ENCODE data around the gene SMIM20.

SMIM20 gene

DNA sequence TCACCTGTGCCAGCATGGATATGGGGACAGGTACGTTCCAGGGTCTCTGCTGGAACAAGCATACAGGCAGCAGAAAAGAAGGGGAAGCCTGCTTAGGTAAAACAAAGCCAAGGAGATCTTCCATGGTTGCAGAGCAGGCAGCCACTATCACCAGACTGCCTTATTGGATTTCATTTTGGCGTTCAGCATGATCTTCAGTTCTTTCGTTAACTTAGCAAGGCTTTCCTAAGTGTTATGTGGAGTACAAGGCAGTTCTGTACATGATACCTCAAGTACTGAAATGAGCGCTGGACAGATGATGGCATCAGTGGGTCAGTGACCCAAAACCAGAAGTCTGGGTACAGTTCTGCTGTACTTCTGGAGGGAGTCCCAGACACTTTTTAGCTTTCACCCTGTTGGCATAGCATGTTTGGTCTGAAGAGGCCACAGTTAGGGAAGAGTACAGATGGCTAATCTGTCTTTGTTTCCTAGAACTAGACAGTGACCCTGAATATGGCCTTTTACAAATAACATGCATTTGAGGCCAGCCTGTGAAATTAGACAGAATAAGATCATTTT, 8.9 kb downstream of the SMIM20 start:
- Mint-ChIP-seq H3K36me3 (ENCODE audit: insufficient read depth) (peaks cover 3% of the 10 kb centered on the region), H3K27me3 (no peaks in the 10 kb centered on the region), H3K4me1 (peaks cover 18% of the 10 kb centered on the region)

DNA sequence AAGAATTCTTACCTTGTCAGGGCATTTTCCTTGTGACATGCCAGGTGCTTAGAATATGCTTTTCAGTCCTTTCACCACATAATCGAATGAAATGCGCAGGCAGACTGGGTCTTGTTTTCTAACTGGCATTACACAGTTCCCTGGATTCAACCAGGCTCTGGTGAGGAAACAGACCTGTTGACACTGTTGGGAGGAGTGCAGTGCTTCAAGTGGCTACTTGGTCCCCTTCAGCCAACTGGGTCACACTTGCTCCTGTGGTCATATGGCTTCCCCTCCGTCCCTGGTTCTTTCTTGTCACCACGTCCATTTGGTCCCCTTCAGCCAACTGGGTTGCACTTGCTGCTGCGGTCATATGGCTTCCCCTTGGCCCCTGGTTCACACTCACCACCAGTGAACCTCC, 9.7 kb downstream of the SMIM20 start:
- no peaks in the 10 kb centered on the region for H3K9me3 Mint-ChIP-seq
- H3K27ac Mint-ChIP-seq (ENCODE audit: low read depth) = no peak overlapping the region
- no peak overlapping the region for H3K4me3 Mint-ChIP-seq
- DNase-seq (ENCODE audit: low spot score in 2 of 2) (no peak), ATAC-seq (replicated peaks; ENCODE audit: extremely low read depth, poor library complexity, severe bottlenecking) (no peak)
- H3K4me1 Mint-ChIP-seq = peaks cover 18% of the 10 kb centered on the region
- H3K36me3 Mint-ChIP-seq (ENCODE audit: insufficient read depth) = peaks cover 3% of the 10 kb centered on the region
- no peaks in the 10 kb centered on the region for H3K27me3 Mint-ChIP-seq

More for the DNA sequence above, 8.9 kb downstream of the SMIM20 start:
- H3K27ac Mint-ChIP-seq (ENCODE audit: low read depth) = no peak overlapping the region
- DNase-seq (ENCODE audit: low spot score in 2 of 2) = no peak
- no peak for ATAC-seq (replicated peaks; ENCODE audit: extremely low read depth, poor library complexity, severe bottlenecking)
- H3K4me3 Mint-ChIP-seq = no peak overlapping the region
- no peaks in the 10 kb centered on the region for H3K9me3 Mint-ChIP-seq

DNA sequence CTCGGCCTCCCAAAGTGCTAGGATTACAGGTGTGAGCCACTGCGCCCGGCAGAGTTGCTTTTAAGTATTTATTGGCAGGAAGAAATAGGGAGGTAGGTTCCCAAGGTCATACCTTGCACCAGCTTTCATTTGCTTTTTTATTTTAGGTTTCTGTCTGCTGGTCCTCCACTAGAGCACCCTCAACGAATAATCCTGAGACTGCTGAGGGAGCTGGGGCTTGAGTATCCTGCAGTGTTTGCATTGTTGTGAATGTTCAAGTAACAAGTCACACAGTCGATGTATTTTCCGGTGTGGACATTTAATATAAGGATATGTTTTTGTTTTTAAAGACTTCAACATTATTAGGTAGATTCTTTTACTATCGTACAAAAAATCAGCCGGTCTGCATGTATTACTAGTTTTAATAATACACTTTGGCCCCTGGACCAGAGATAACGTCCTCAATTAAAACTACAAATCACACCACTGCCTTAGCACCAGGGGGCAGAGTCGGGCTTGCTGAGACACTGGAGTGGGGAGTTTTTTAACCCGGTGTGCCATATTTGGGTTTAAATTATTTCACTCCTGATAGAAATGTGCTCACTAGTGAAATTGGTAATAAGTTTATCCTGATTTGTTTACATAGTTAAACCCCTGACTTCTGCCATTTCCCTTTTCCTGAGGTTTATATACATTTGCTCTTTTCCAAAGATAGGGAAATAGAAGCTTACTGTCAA, 11.6 kb downstream of the SMIM20 start:
- Mint-ChIP-seq H3K4me1 (peaks cover 9% of the 10 kb centered on the region), H3K27ac (ENCODE audit: low read depth) (no peak overlapping the region), H3K27me3 (no peaks in the 10 kb centered on the region), H3K9me3 (no peaks in the 10 kb centered on the region), H3K4me3 (no peak overlapping the region), H3K36me3 (ENCODE audit: insufficient read depth) (peaks cover 4% of the 10 kb centered on the region)
- DNase-seq (ENCODE audit: low spot score in 2 of 2) = no peak
- no peak for ATAC-seq (replicated peaks; ENCODE audit: extremely low read depth, poor library complexity, severe bottlenecking)

DNA sequence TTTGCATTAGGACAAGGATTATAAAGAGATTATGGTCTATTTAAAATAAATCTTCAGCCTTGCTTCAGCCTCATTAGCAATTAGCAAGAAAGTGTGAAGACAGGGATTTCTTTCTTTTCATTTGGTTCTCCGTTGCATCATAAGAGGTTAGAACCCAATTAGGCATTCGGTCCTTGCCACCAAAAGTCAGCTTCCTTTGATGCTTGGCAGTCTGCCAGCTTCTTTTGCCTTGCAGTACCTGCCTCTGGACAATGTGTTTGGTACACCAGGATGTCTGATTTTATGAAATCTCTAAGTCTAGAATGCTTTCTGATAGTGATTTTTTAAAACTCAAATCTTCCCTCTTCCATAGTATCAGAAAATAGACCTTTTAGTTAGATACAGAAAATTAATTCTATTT, 12.4 kb downstream of the SMIM20 start:
- no peak overlapping the region for H3K4me3 Mint-ChIP-seq
- H3K4me1 Mint-ChIP-seq = peaks cover under 1% of the 10 kb centered on the region
- H3K27ac Mint-ChIP-seq (ENCODE audit: low read depth) = no peak overlapping the region
- H3K36me3 Mint-ChIP-seq (ENCODE audit: insufficient read depth) = peaks cover 6% of the 10 kb centered on the region
- no peak for ATAC-seq (replicated peaks; ENCODE audit: extremely low read depth, poor library complexity, severe bottlenecking)
- no peaks in the 10 kb centered on the region for H3K9me3 Mint-ChIP-seq
- no peaks in the 10 kb centered on the region for H3K27me3 Mint-ChIP-seq
- DNase-seq (ENCODE audit: low spot score in 2 of 2) = no peak

DNA sequence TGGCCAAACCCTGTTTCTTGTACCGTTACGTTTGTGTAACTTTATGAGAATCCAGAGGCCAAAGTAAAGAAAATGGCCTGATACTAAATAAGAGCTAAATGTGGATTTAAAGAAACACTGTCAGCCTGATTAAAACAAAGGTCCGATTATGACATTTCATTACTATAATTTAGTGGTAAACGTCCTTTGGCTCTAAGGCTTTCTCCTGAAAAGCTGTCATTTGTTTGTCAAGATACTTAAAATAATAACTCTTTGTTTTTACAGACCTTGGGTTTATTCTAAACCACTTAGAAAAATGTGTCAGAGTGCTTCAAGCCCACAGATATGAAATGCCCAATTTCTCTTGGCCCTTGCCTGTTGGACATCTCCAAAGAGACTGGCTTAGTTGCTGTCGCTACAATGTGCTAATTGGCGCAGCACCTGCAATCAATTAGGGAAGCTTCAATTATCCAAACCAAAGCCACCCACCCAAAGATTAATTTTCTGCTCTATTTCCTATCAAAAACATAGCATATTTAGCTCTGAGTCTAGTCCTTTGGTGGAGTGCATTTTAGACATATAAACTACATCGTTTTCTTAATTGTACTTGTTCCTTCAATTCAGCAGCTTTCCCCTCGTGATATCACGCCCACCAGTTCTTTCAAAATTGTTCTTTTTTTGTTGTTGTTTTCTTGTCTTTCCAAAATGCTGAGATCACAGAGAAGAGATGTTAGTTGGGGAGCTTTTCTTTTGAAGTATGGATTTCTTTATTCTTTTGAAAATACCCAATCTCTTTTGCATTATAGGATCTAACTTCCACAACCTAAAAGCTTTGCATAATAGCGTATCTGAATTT, 13.6 kb downstream of the SMIM20 start:
- Mint-ChIP-seq H3K27me3 (no peaks in the 10 kb centered on the region), H3K36me3 (ENCODE audit: insufficient read depth) (peaks cover 6% of the 10 kb centered on the region), H3K4me1 (no peaks in the 10 kb centered on the region), H3K9me3 (no peaks in the 10 kb centered on the region), H3K4me3 (no peak overlapping the region), H3K27ac (ENCODE audit: low read depth) (no peak overlapping the region)
- ATAC-seq (replicated peaks; ENCODE audit: extremely low read depth, poor library complexity, severe bottlenecking) = no peak
- DNase-seq (ENCODE audit: low spot score in 2 of 2) = no peak

DNA sequence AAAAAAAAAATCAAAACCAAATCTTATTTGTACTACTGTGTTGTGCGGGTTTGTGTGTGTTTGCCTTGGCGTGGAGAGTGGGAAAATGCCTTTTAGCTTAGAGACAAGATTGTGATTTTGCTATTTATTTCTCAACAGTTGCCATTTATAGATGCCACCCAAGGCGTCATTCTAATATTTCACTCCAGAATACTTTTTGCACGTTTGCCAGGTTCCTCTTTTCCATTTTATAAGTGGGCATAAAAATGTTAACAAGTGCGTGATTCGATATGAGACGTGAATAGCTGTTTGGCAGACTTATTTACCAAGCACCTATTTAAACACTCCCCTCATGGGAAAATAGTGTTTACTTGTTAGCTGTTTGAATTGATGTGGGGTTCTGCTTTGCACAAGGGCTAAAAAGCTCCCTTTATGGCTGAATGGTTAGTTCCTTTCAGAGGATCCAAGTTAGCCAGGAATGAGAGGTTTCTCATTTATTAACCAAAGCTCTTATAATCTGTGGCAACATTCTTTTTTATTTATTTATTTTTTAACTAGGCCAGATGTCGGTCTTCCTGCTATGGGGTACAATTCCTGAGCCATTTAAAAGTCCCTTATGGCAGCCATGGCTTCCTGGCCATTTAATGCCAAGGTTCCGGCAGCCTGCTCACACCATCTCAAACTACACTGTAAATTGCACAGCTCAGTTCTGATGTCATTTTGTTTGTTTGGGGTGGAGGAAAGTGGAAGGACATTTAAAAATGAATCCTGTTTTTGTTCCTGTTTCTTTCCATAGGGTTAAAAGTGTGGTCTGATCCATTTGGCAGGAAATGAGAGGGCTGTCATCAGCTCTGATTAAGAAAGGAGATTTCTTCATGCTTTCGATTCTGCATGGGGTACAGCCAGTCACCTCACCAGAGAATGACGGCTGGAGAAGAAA, 14.6 kb downstream of the SMIM20 start:
- Mint-ChIP-seq H3K9me3 (no peaks in the 10 kb centered on the region), H3K4me3 (no peak overlapping the region), H3K36me3 (ENCODE audit: insufficient read depth) (peaks cover 6% of the 10 kb centered on the region), H3K4me1 (no peaks in the 10 kb centered on the region), H3K27ac (ENCODE audit: low read depth) (no peak overlapping the region), H3K27me3 (no peaks in the 10 kb centered on the region)
- ATAC-seq (replicated peaks; ENCODE audit: extremely low read depth, poor library complexity, severe bottlenecking) (no peak), DNase-seq (ENCODE audit: low spot score in 2 of 2) (no peak)

DNA sequence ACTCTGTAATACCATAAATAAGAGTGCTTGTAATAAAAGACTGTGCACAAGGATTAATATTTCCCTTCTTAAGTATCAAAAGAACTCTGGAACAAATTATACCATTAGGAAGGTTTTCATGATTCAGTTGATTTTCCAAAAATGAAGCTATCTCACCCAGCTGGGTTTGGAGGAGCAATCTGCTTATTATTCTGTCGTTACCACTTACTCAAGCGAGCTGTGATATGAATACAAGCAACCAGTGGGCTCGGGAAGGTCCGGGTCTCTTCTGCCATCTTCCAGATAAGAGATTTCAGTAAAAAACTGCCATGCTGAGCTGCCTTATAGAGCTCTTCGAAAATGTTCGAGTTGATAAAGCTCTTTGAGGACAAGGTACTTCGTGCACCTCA, 15.3 kb downstream of the SMIM20 start:
- Mint-ChIP-seq H3K9me3 (no peaks in the 10 kb centered on the region), H3K4me1 (no peaks in the 10 kb centered on the region), H3K36me3 (ENCODE audit: insufficient read depth) (peaks cover 6% of the 10 kb centered on the region), H3K4me3 (no peak overlapping the region), H3K27ac (ENCODE audit: low read depth) (no peak overlapping the region), H3K27me3 (no peaks in the 10 kb centered on the region)
- no peak for ATAC-seq (replicated peaks; ENCODE audit: extremely low read depth, poor library complexity, severe bottlenecking)
- no peak for DNase-seq (ENCODE audit: low spot score in 2 of 2)

DNA sequence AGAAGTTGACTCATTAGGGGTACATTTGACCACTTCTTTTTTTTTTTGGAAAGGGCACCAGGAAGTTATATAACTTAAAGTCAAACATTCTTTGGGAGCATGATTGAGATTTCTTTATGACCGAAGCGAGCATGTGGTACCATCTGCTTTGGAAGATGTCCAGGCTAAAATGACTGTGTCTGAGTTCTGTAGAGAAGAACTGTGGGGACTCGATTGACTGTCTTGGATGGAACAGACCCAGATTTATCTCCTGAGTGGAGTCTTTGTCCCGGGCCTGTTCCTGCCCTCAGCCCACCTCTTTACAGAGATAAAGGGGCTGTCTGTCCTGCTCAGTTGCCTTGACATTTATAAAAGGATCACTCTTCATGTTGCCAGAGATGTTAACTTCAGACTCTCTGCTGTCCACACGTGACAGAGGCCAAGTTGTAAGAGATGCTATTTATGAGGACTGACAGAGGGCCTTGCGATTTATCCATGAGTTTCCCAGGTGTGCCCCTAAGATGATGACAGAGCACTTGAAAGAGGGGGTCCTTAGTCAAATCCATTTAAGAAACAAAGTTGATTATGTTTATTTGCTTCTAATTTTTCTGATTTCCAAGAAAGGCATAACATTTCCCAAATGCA, 16.8 kb downstream of the SMIM20 start:
- Mint-ChIP-seq H3K4me3 (no peak overlapping the region), H3K9me3 (no peaks in the 10 kb centered on the region), H3K27ac (ENCODE audit: low read depth) (no peak overlapping the region), H3K36me3 (ENCODE audit: insufficient read depth) (peaks cover 4% of the 10 kb centered on the region), H3K4me1 (no peaks in the 10 kb centered on the region), H3K27me3 (no peaks in the 10 kb centered on the region)
- no peak for DNase-seq (ENCODE audit: low spot score in 2 of 2)
- ATAC-seq (replicated peaks; ENCODE audit: extremely low read depth, poor library complexity, severe bottlenecking) = no peak

DNA sequence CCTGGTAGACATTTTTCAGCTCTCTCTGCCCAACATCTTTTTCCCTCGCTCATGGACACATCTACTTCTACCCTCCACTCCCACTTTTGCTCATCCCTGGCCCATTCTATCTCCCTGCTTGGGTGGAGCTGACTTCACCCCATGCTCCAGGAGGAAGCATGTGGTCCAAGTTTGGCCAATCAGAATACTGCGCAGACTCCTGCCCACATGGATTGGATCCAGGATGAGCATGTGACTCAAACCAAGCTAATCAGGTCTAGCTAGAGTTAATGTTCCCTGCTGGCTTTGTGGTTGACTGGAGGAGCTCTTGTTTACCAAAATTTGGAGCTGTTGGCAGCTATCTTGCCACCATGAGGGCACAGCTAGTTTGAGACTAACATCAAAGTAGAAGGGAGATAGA, 22.7 kb downstream of the SMIM20 start:
- Mint-ChIP-seq H3K27me3 (peaks cover 32% of the 10 kb centered on the region), H3K9me3 (no peaks in the 10 kb centered on the region), H3K4me3 (no peak overlapping the region), H3K4me1 (no peaks in the 10 kb centered on the region), H3K36me3 (ENCODE audit: insufficient read depth) (no peaks in the 10 kb centered on the region), H3K27ac (ENCODE audit: low read depth) (no peak overlapping the region)
- DNase-seq (ENCODE audit: low spot score in 2 of 2) (no peak), ATAC-seq (replicated peaks; ENCODE audit: extremely low read depth, poor library complexity, severe bottlenecking) (no peak)

DNA sequence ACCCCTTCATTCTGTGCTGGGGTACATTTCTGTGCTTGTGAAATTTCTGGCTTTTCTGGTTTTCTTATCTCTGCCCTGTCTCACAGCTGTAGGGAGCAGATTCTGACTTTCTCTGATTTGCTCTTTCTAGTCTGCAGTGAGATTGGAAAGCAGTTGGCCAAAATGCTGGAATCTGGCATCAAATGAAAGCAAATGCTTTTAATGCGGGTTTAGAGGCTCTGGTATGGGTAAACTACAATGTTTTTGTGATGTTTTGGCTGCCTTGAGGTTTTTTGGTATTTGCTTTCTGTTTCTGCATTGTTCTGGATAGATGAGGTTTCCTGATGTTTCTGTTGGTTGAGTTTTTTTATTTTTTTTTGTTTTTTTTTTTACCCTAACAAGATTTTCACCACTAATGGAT, 23.8 kb downstream of the SMIM20 start:
- H3K36me3 Mint-ChIP-seq (ENCODE audit: insufficient read depth) = no peaks in the 10 kb centered on the region
- ATAC-seq (replicated peaks; ENCODE audit: extremely low read depth, poor library complexity, severe bottlenecking) (no peak), DNase-seq (ENCODE audit: low spot score in 2 of 2) (no peak)
- no peaks in the 10 kb centered on the region for H3K9me3 Mint-ChIP-seq
- no peak overlapping the region for H3K4me3 Mint-ChIP-seq
- H3K27me3 Mint-ChIP-seq = peaks cover 33% of the 10 kb centered on the region
- no peaks in the 10 kb centered on the region for H3K4me1 Mint-ChIP-seq
- H3K27ac Mint-ChIP-seq (ENCODE audit: low read depth) = no peak overlapping the region

DNA sequence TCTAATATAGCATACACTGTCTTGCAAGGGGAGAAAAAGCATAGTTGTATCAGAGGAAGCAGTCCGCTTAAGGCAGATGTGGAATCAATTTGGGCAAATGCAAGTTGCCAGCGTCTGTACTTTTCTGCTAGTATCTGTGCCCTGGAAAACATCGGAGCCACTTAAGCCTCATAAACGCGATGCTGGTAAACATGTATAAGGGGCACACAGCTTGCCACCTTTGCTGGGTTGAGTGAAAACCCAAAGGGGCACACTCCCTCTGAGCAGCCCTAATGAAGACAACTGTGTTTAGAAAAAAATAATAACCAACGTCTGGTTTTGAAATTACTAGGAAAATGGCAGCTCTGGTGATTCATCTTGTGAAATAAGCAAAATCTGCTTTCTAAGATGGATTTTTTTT, 24.3 kb downstream of the SMIM20 start:
- ATAC-seq (replicated peaks; ENCODE audit: extremely low read depth, poor library complexity, severe bottlenecking) = no peak
- no peak for DNase-seq (ENCODE audit: low spot score in 2 of 2)
- no peak overlapping the region for H3K27ac Mint-ChIP-seq (ENCODE audit: low read depth)
- no peak overlapping the region for H3K4me3 Mint-ChIP-seq
- no peaks in the 10 kb centered on the region for H3K4me1 Mint-ChIP-seq
- peaks cover 33% of the 10 kb centered on the region for H3K27me3 Mint-ChIP-seq
- no peaks in the 10 kb centered on the region for H3K36me3 Mint-ChIP-seq (ENCODE audit: insufficient read depth)
- no peaks in the 10 kb centered on the region for H3K9me3 Mint-ChIP-seq

DNA sequence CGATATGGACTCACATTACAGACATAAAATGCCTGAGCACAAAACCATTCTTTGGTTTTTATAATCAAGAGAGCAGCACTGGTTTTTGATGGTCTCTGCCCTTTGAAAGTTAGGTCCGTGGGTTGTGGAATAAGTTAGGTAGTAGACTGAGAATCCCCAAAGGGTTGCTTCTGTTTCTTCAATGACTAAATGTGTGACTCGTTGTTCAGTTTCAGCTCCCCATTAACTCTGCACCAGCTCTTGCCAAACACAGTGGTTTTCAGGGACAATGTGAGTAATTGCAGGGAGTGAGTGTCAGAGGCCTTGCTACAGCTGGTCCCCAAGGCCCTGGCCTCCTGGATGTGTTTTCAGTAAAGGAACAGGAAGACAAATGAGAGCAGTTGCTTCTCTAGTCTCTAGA, 24.8 kb downstream of the SMIM20 start:
- Mint-ChIP-seq H3K4me1 (no peaks in the 10 kb centered on the region), H3K36me3 (ENCODE audit: insufficient read depth) (no peaks in the 10 kb centered on the region), H3K27me3 (peaks cover 33% of the 10 kb centered on the region), H3K4me3 (no peak overlapping the region), H3K27ac (ENCODE audit: low read depth) (no peak overlapping the region), H3K9me3 (no peaks in the 10 kb centered on the region)
- DNase-seq (ENCODE audit: low spot score in 2 of 2) (no peak), ATAC-seq (replicated peaks; ENCODE audit: extremely low read depth, poor library complexity, severe bottlenecking) (no peak)
